Activated CD4-positive, alpha-beta T cell treated with anti-CD3 and anti-CD28 coated beads for 36 hours (primary cell): ENCODE data around the gene TRIAP1. TPM values are rescaled to one million over a fixed set of nuclear protein-coding genes. Genes with fewer than 3 reads are reported as not detected.
"Not testable (repeated sequence)": the region's sequence is repeated elsewhere in the genome, so short reads cannot be mapped to it uniquely, and the experiment has no call there.

Experiments used
- ATAC-seq: fragments of 200-7000 bp; cut with Tn5 transposase; one replicate; pipeline ENCODE4 v1.10.0; 2021; ENCODE audit warnings: mild to moderate bottlenecking, moderate library complexity
- CTCF ChIA-PET: fragments of 350-600 bp; sonication (Branson Sonifier 250); formaldehyde crosslinking; loops from one replicate; lab custom pipeline; 2021; ENCODE audit warnings: antibody characterized with exemption; lab: Charles Lee
- POLR2A ChIA-PET: fragments of 350-600 bp; sonication (Branson Sonifier 250); formaldehyde crosslinking; loops from one replicate; lab custom pipeline; 2021; ENCODE audit warnings: antibody characterized with exemption, inconsistent platforms; lab: Charles Lee
- DNase-seq: peaks from one replicate; pipeline ENCODE4 v3.0.0-alpha.2; 2020
- H3K27ac Mint-ChIP-seq: one replicate; pipeline ENCODE4 v1.8.0; 2021; ENCODE audit warnings: mixed read lengths
- H3K27me3 Mint-ChIP-seq: one replicate; pipeline ENCODE4 v1.8.0; 2021; ENCODE audit warnings: mixed read lengths
- H3K36me3 Mint-ChIP-seq: one replicate; pipeline ENCODE4 v1.8.0; 2021; ENCODE audit warnings: low read depth, mixed read lengths
- H3K4me1 Mint-ChIP-seq: one replicate; pipeline ENCODE4 v1.8.0; 2021; ENCODE audit warnings: mixed read lengths
- H3K4me3 Mint-ChIP-seq: one replicate; pipeline ENCODE4 v1.8.0; 2021; ENCODE audit warnings: mild to moderate bottlenecking, moderate library complexity, mixed read lengths
- H3K9me3 Mint-ChIP-seq: one replicate; pipeline ENCODE4 v1.8.0; 2021; ENCODE audit warnings: low read depth, mixed read lengths
- intact Hi-C, 2 experiments: fragments of 100-400 bp; cut with DNase I in 1 of 2; cut with micrococcal nuclease in 1 of 2; formaldehyde crosslinking; loops; one replicate each; pipeline versions ENCODE4 v1.14.2 to v1.15.1; 2022 to 2024; cut with DNase I, micrococcal nuclease
- total RNA-seq, 2 experiments: library from RNA; stranded (reverse); gene quantifications; one replicate each; pipeline ENCODE4 v1.2.3, GENCODE V29; 2021

The TRIAP1 gene
- total RNA-seq: 10 to 100 TPM; 20.9 to 36.0 TPM

DNA sequence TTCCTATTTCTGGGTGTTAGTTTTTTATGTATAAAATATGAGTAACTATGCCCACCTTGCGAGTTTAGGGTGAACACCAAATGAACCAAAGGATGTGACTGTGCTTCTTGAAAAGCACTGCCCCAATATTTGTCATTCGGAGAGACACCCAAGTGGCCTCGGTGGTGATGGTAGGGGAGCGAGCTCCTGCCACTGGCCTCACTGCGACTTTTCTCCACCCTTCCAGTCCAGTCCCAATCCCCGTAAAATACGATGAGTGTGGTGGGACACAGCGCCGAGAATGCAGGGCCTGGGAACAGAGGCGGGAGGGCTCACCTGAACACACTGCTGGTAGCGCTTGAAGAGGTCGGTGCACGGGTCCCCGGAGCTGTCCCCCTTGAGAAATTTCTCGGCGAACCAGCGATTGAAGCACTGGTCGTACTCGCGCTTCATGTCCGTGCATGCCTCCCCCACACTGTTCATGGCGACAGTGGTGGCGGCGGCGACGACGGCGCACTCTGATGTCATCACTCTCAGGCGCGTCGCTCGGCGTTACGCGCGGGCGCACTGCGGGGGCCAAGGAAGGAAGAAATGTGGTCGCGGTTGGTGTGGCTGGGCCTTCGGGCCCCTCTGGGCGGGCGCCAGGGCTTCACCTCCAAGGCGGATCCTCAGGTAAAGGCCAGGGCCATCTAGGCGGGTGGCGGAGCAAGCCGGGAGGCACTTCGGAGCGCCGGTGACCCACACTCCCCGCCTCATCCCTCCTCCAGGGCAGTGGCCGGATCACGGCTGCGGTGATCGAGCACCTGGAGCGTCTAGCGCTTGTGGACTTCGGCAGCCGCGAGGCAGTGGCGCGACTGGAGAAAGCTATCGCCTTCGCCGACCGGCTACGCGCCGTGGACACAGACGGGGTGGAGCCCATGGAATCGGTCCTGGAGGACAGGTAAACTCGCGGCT, at the start of gene TRIAP1, which contains the start of gene GATC:
Gene TRIAP1 (minus strand): TSS at position 474 of the 933 bp plus-strand sequence. CDS start 12 bp downstream, at position 462.
Gene GATC (plus strand): TSS at position 534 of the 933 bp plus-strand sequence. CDS start 37 bp downstream, at position 571.
- peaks cover 46% of the 10 kb centered on the region for H3K36me3 Mint-ChIP-seq
- peak within 1 kb of the TSS; percentile 98 for H3K4me3 Mint-ChIP-seq
- H3K4me1 Mint-ChIP-seq: peaks cover 33% of the 10 kb centered on the region
- ChIA-PET POLR2A (no interaction called here), CTCF (interaction anchor here (1.1 kb wide), 1 partner anchor 50 kb away, joined by 4 read pairs; no protein-coding TSS in a partner anchor)
- no peaks in the 10 kb centered on the region for H3K9me3 Mint-ChIP-seq
- intact Hi-C loops: loop anchor here (1.0 to 2.0 kb wide), 5 partner anchors 8 to 245 kb away; partner anchors contain the start of genes COX6A1 (in 2 of the 2), SRSF9 (in 2 of the 2), DYNLL1 (in 1 of the 2) and RPLP0 (in 1 of the 2)
- DNase-seq: peak; percentile 93
- H3K27ac Mint-ChIP-seq: peak within 1 kb of the TSS; percentile 93
- ATAC-seq: peak; percentile 95
- H3K27me3 Mint-ChIP-seq: no peaks in the 10 kb centered on the region

DNA sequence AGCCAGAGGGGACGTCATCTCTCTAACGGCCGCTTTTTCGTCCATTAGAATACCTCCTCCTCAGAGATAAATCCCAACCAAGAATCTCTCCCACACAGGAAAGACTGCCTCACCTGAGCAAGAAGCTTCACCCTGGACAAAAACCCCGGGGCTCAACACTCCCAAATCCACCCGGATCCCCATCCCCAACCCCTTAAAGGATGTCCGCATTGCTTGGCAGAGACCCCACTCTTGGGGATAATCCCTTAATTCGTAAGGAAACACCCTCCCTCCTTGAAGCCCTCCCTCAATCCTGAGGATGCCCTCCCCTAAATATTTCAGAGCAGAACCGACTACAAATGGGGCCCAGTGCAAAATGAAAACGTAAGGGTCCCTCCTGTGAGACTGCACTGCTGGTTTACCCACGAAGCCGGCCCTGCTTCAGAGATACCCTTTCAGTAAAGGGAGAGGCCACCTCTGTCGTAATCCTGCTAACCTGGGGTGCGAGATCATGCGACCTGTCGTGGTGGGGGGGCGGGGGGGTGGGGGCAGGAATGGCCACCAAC, 49.1 kb upstream of the TRIAP1 start:
- Mint-ChIP-seq H3K9me3 (no peaks in the 10 kb centered on the region), H3K4me3 (peak overlapping the region; percentile 91), H3K36me3 (peaks cover 26% of the 10 kb centered on the region), H3K27ac (peak overlapping the region; percentile 24), H3K4me1 (peaks cover 25% of the 10 kb centered on the region), H3K27me3 (no peaks in the 10 kb centered on the region)
- ATAC-seq (peak; percentile 0), DNase-seq (no peak)
- ChIA-PET POLR2A (interaction anchor here (0.5 to 1.6 kb wide), 4 partner anchors 28 to 510 kb away, joined by 3 to 16 read pairs (median 3); partner anchors contain the start of genes COQ5, RNU4-1 and RNU4-2), CTCF (interaction anchor here (0.6 to 2.3 kb wide), 6 partner anchors 27 to 193 kb away, joined by 3 to 7 read pairs (median 4); partner anchors contain the start of genes COQ5 and SIRT4)
- intact Hi-C loops: loop anchor here in 1 of 2 experiments (1.0 kb wide), 1 partner anchor 26 kb away; the partner anchor contains the start of gene SRSF9

DNA sequence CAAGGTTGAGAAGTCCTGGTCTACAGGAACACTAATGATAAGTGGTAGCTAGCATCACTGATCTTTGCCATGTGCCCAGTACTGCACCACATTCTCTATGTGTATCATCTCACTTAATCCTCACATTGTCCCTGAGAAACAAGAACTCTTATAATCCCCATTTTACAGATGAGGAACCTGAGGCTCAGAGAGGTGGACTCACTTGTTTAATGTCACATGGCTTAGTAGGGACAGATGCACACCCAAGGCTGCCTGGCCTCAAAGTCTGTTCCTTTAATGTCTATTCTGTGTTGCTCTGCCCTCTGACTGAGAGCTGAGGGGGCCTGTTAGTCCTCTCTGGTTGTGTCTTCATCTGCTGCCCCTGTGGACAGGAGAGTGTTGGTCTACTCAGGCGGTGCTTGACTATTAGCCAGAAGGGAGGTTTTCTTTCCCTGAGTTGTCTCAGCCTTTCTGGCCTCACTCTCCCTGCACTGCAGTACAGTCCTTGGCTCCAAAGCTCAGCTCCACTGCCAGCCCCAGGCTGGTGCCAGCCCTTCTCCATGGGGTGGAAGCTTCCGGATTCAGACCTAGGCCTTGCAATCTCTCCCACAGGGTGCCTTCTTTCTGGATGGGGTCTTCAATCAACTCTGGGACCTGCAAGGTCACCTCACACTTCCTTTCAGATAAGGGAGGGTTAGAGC, 44.8 kb upstream of the TRIAP1 start:
- ChIA-PET POLR2A (interaction anchor here (0.6 kb wide), 1 partner anchor 379 kb away, joined by 3 read pairs; no protein-coding TSS in a partner anchor), CTCF (interaction anchor here (0.5 to 1.7 kb wide), 7 partner anchors 12 to 214 kb away, joined by 3 to 5 read pairs (median 3); partner anchors contain the start of gene SRSF9)
- H3K9me3 Mint-ChIP-seq: no peaks in the 10 kb centered on the region
- DNase-seq: no peak
- H3K27ac Mint-ChIP-seq: no peak overlapping the region
- H3K4me1 Mint-ChIP-seq: peaks cover 11% of the 10 kb centered on the region
- H3K4me3 Mint-ChIP-seq: no peak overlapping the region
- no peaks in the 10 kb centered on the region for H3K36me3 Mint-ChIP-seq
- intact Hi-C loops: no loop called here
- no peak for ATAC-seq
- H3K27me3 Mint-ChIP-seq: no peaks in the 10 kb centered on the region

DNA sequence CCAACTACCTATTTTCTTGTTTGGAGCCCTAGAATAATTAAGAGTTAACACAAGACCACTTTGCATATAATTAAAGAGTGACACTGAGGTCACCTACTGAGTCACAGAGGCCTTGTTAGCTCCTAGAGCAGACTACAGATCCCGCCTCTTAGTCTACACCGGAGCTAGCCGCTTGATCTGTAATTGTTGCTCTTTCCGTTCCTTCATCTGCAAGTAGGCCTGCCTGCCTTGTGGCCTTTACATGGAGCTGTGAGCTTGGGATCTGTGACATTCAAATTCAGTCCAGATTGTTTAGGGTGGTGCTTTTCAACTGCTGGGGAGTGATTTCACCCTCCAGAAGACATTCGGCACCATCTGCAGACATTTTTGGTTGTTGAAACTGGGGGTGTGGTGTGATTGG, 44.1 kb upstream of the TRIAP1 start:
- ChIA-PET POLR2A (no interaction called here), CTCF (interaction anchor here (0.8 to 1.3 kb wide), 2 partner anchors 20 to 21 kb away, joined by 3 read pairs; partner anchors contain the start of gene SRSF9)
- no peaks in the 10 kb centered on the region for H3K9me3 Mint-ChIP-seq
- intact Hi-C loops: no loop called here
- H3K27me3 Mint-ChIP-seq: no peaks in the 10 kb centered on the region
- peaks cover 8% of the 10 kb centered on the region for H3K4me1 Mint-ChIP-seq
- no peak overlapping the region for H3K4me3 Mint-ChIP-seq
- ATAC-seq (no peak), DNase-seq (no peak)
- H3K36me3 Mint-ChIP-seq: no peaks in the 10 kb centered on the region
- H3K27ac Mint-ChIP-seq: no peak overlapping the region

DNA sequence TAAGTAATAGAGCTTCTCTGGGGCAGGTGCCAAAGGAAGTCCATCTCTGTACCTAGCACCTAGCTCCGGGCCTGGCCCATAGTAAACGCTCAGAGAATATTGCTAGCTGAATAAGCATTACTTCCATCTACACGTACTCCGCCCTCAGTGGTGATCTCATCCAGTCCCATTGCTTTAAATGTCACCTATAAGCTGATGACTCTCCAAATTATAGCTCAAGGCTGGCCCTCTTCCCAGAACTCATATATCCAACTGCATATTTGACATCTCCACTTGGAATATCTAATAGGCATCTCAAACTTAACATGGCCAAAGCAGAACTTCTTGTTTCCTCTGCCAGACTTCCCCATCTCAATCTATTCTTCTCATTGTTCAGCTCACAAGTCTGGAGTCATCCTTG, 42.8 kb upstream of the TRIAP1 start:
- CTCF ChIA-PET: no interaction called here
- ATAC-seq (no peak), DNase-seq (no peak)
- intact Hi-C loops: no loop called here
- POLR2A ChIA-PET: interaction anchor here (0.5 kb wide), 1 partner anchor 24 kb away, joined by 3 read pairs; no protein-coding TSS in a partner anchor
- Mint-ChIP-seq H3K9me3 (no peaks in the 10 kb centered on the region), H3K36me3 (no peaks in the 10 kb centered on the region), H3K27me3 (no peaks in the 10 kb centered on the region), H3K4me1 (no peaks in the 10 kb centered on the region), H3K27ac (no peak overlapping the region), H3K4me3 (no peak overlapping the region)

DNA sequence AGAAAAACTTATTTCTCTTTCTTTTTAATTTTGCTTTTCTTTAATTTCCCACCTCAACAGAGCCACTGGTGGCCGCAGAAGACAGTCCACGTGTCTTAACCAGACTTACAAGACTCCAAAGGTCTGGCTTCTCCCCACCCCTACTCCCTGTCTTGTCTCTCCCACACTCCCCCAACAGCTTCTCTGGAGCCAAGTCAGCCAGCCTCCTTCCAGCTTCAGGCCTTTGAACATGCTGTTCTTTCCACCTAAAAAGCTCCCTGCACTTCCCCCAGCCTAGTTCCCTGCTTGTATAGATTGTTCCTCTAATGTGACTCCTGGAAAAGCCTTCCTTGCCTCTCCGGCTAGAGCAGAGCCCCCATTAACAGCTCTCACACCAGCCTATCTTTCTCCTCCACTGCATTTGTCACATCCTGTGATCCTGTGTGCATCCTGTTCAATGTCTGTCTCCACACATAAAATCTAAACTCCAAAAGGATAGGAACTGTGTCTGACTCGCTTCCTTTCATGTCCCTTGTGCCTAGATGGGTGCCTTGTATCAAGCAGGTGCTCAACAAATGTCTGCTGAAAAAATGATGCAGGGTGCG, 42.0 kb upstream of the TRIAP1 start:
- Mint-ChIP-seq H3K9me3 (no peaks in the 10 kb centered on the region), H3K4me1 (no peaks in the 10 kb centered on the region), H3K4me3 (no peak overlapping the region), H3K36me3 (no peaks in the 10 kb centered on the region), H3K27me3 (no peaks in the 10 kb centered on the region), H3K27ac (no peak overlapping the region)
- ChIA-PET POLR2A (no interaction called here), CTCF (no interaction called here)
- intact Hi-C loops: no loop called here
- ATAC-seq (no peak), DNase-seq (no peak)

DNA sequence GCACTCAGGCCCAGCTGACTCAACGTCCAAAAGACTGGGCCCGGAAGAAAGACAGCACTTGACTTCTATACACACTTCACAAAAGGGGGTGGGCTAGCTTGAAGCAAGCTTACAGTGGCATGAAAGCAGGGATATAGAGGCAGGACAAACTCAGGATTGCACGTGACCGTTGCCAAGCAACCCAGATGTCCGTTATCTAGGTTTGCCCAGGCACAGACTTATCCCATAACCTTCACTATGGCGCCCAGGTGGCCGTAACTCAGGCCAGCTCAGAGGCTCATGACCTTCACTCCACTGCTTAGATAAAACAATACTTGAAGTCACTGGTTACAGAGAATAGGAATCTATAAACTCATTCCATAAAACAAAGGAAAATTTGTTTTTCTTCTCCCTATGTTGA, 41.4 kb upstream of the TRIAP1 start:
- H3K4me3 Mint-ChIP-seq: not testable (repeated sequence)

DNA sequence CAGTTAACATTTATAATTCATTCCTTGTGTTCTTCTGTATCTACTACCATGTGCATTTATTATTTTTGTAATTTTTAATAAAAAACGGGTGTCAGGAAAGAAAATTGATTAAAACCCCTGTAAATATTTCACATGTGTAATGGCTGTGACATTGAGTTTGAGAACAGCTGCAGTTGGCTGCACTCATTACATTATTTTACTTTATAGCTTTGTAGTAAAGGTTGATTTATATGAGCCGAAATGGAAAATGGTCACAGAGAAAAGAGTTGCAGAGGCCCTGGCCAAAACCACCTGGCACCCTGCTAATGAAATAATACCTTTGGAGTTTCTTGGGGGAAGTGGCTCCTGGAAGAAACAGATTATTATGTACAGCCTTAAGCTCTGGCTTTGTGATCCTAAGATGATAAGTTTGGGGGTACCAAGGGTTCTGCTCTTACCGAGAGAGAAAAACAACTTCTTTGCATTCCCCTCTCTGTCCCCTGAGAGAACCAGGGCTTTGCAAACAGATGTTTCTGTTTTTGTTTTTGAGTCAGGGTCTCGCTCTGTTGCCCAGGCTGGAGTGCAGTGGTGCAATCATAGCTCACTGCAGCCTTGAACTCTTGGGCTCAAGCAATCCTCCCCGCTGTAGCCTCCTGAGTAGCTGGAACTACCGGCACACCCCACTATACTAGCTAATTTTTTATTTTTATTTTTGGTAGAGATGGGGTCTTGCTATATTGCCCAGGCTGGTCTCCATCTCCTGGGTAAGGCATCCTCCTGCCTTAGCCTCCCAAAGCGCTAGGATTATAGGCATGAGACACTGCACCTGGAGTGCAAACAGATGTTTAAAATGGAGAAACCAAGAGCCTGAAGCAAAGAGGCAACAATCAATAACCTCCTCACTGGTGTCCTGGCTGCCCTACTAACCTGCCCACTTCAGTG, 40.0 kb upstream of the TRIAP1 start:
- H3K36me3 Mint-ChIP-seq: peaks cover 1% of the 10 kb centered on the region
- ATAC-seq (no peak), DNase-seq (no peak)
- no peak overlapping the region for H3K4me3 Mint-ChIP-seq
- no peaks in the 10 kb centered on the region for H3K4me1 Mint-ChIP-seq
- intact Hi-C loops: no loop called here
- POLR2A ChIA-PET: no interaction called here
- CTCF ChIA-PET: no interaction called here
- H3K27me3 Mint-ChIP-seq: no peaks in the 10 kb centered on the region
- no peak overlapping the region for H3K27ac Mint-ChIP-seq
- no peaks in the 10 kb centered on the region for H3K9me3 Mint-ChIP-seq

More for the DNA sequence above, 41.4 kb upstream of the TRIAP1 start:
- POLR2A ChIA-PET, intact Hi-C loops, H3K27me3 Mint-ChIP-seq, DNase-seq, H3K36me3 Mint-ChIP-seq, H3K4me1 Mint-ChIP-seq, H3K9me3 Mint-ChIP-seq, CTCF ChIA-PET, ATAC-seq, H3K27ac Mint-ChIP-seq: not testable (repeated sequence)

DNA sequence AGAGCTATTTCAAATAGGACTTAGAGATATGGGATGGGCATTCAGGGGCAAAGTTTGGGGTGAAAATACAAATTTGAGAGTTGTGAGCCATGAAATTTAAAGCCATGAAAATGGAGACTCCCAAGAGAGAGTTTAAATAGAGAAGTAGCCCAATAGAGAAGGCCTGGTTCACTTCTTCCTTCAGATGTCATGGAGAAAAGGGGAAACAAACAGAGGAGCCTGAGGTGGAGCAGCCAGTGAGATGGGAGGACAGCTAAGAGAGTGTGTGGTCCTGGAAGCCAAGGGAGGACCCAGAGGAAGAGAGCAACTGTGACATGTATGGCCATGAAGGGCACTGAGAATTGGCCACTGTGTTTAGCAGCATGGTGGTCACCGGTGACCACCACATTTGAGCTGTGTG, 37.4 kb upstream of the TRIAP1 start:
- no peaks in the 10 kb centered on the region for H3K27me3 Mint-ChIP-seq
- DNase-seq (no peak), ATAC-seq (no peak)
- ChIA-PET CTCF (interaction anchor here (0.7 to 1.4 kb wide), 3 partner anchors 11 to 193 kb away, joined by 3 to 4 read pairs (median 4); no protein-coding TSS in a partner anchor), POLR2A (no interaction called here)
- H3K4me1 Mint-ChIP-seq: no peaks in the 10 kb centered on the region
- peaks cover 1% of the 10 kb centered on the region for H3K36me3 Mint-ChIP-seq
- no peak overlapping the region for H3K4me3 Mint-ChIP-seq
- H3K9me3 Mint-ChIP-seq: no peaks in the 10 kb centered on the region
- no peak overlapping the region for H3K27ac Mint-ChIP-seq
- intact Hi-C loops: no loop called here
